GM12864 (cell line): ENCODE data around the gene CFHR4.
"Not testable (repeated sequence)": the region's sequence is repeated elsewhere in the genome, so short reads cannot be mapped to it uniquely, and the experiment has no call there.

Source experiments
- DNase-seq: peaks from one replicate; pipeline ENCODE4 v3.0.0-alpha.2; 2011; ENCODE audit warnings: low read depth
- H3K4me3 ChIP-seq: 2 replicates; pipeline ENCODE4 v1.5.1; 2011; ENCODE audit warnings: mild to moderate bottlenecking, low read depth, low read length, control low read depth
- TF ChIP-seq, protein P1 (sequence below): IDR thresholded peaks from 2 replicates; pipeline ENCODE4 v1.5.1; 2011; ENCODE audit warnings: low read depth, mild to moderate bottlenecking, moderate library complexity, low read length, control low read depth, inconsistent platforms; ENCODE audit errors: missing control alignments

Gene CFHR4

DNA sequence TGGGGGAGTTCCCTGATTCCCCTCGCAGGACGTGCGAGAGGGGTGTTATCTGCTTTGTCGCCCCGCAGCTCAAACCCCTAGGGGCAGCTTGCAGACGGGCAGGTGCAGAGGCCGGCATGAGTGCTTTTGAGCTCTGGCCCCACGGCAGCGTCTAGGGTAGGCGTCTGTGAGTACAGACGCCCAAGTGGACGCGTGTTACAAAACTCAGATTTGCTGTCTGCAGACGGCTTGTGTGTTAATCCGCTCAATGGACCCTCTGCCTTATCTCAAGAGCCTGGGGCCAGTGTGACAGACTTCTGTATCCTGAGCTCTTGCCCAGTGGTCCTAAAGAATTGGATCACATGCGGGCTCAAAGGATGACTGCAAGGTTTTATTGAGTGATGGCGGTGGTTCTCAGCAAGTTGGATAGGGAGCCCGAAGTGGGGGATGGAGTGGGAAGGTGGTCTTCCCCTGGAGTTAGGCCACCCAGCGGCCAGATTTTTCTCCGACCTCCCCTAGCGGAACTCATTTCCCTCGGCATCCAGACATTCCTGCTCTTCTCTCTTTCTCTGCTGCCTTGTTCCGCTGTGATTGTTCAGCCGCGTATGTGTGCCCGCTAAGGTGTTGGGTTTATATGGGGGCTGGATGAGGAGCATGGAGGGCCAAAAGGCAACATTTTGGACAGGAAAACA lies 9.4 kb downstream of the CFHR4 start:
- no peak for DNase-seq
- TF ChIP-seq, protein P1, sequence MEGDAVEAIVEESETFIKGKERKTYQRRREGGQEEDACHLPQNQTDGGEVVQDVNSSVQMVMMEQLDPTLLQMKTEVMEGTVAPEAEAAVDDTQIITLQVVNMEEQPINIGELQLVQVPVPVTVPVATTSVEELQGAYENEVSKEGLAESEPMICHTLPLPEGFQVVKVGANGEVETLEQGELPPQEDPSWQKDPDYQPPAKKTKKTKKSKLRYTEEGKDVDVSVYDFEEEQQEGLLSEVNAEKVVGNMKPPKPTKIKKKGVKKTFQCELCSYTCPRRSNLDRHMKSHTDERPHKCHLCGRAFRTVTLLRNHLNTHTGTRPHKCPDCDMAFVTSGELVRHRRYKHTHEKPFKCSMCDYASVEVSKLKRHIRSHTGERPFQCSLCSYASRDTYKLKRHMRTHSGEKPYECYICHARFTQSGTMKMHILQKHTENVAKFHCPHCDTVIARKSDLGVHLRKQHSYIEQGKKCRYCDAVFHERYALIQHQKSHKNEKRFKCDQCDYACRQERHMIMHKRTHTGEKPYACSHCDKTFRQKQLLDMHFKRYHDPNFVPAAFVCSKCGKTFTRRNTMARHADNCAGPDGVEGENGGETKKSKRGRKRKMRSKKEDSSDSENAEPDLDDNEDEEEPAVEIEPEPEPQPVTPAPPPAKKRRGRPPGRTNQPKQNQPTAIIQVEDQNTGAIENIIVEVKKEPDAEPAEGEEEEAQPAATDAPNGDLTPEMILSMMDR: no peak
- no peak overlapping the region for H3K4me3 ChIP-seq

DNA sequence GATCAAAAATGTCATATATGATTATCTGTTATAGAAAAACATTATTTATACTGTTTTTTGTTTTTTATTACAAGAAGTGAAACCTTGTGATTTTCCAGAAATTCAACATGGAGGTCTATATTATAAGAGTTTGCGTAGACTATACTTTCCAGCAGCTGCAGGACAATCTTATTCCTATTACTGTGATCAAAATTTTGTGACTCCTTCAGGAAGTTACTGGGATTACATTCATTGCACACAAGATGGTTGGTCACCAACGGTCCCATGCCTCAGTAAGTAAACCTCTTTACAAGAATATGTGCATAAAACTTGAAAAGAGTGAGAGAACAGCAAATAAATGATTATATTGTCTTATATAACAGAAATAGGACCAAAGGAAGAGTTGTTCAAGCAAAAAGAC lies 14.5 kb downstream of the CFHR4 start:
- TF ChIP-seq, protein P1: no peak
- H3K4me3 ChIP-seq: no peak overlapping the region
- no peak for DNase-seq

DNA sequence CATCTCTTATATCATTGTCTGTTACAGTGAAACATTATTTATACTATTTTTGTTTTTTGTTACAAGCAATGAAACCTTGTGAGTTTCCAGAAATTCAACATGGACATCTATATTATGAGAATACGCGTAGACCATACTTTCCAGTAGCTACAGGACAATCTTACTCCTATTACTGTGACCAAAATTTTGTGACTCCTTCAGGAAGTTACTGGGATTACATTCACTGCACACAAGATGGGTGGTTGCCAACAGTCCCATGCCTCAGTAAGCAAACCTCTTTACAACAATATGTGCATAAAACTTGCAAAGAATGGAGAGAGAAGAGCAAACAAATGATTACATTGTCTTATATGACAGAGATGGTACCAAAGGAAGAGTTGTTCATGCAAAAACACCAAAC lies 22.4 kb downstream of the CFHR4 start:
- no peak overlapping the region for H3K4me3 ChIP-seq
- TF ChIP-seq, protein P1: no peak
- no peak for DNase-seq

DNA sequence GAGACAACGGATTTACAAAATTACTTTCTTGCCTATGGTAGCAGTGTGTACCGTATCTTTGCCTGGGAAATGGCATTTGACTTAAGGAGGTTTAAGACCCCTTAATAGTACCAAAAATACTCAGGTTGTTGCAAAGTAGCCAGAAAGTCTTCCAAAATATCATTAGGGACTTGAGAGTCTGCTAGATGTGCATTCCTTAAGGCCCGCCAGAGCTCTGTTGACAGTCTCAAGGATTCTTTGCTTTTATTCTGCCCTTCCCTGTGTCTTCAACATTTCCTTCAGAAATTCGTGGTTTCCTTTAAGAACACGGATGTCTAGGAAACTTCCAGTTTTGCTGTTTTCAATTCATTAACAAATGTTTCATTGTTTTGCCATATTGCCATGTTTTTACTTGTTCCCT lies 24.4 kb downstream of the CFHR4 start:
- not testable (repeated sequence) for H3K4me3 ChIP-seq, DNase-seq

DNA sequence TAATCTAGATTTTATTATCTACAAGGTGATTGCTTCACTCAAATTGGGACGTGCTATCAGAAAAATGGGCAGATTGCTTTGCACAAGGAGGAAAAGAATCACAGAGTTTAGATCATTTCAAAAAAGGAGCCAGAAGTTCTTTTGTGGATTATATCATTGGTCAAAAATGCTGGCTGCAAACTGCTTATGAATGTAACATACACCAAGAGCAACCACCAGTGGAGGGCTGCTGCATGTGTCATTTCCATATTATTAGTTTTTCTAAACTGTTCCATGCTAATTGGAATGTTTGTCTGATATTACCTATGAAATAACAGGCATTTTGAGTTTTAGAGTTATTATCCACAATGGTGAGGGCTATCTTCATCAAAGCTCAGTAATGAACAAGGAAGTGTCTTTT lies 39.0 kb downstream of the CFHR4 start:
- DNase-seq, H3K4me3 ChIP-seq: not testable (repeated sequence)

DNA sequence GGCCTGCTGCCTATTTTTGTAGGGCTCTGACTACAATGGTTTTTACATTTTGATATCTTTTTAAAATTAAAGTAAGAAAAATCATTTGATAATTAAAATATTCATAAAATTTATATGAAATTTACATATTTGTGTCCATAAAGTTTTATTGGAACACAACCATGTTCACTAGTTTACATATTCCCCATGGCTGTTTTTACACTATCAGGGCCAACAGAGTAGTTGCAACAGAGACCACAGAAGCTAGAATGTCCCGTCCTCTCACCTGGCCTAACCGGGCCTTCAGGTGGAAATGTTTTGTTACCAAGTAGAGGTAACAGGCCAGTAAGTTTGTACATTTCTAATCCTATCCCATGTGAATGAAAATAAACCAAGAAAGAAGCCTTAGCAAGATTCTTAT lies 45.0 kb downstream of the CFHR4 start:
- not testable (repeated sequence) for H3K4me3 ChIP-seq, DNase-seq

DNA sequence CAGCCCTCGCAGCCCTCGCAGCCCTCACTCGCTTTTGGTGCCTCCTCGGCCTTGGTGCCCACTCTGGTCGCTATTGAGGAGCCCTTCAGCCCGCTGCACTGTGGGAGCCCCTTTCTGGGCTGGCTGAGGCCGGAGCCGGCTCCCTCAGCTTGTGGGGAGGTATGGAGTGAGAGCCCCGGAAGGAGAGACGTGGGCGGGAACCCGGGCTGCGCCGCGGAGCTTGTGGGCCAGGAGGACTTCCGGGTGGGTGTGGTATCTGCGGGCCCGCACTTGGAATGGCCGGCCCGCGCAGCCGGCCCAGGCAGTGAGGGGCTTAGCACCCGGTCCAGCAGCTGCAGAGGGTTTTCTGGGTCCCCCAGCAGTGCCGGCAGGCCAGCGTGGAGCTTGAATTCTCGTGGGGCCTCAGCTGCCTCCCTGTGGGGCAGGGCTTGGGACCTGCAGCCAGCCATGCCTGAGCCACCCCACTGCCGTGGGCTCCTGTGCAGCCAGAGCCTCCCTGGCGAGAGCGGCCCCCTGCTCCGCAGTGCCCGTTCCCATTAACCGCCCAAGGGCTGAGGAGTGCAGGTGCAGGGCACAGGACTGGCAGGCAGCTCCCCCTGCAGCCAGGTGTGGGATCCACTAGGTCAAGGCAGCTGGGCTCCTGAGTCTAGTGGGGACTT lies 45.8 kb downstream of the CFHR4 start:
- TF ChIP-seq, protein P1: no peak
- no peak overlapping the region for H3K4me3 ChIP-seq
- DNase-seq: no peak

DNA sequence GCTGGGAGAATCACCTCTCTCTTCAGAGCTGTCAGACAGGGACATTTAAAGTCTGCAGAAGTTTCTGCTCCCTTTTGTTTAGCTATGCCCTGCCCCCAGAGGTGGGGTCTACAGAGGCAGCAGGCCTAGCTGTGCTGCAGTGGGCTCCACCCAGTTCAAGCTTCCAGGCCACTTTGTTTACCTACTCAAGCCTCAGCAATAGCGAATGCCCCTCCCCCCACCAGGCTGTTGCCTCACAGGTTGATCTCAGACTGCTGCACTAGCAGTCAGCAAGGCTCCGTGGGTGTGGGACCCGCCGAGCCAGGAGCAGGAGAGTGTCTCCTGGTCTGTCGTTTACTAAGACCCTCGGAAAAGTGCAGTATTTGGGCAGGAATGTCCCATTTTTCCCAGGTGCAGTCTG lies 53.6 kb downstream of the CFHR4 start:
- not testable (repeated sequence) for DNase-seq, H3K4me3 ChIP-seq

DNA sequence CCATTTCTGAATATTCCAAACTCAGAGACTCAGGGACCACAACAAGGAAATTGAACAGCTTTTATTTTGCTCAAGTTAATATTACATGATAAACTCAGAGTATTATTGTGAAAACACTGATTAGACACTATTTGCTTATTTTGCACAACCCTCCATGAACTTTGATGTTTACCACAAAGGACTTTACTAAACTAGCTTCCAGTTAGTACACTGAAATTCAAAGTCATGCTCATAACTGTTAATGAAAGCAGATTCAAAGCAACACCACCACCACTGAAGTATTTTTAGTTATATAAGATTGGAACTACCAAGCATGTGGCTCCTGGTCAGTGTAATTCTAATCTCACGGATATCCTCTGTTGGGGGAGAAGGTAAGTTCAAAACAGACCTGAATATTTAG lies 55.7 kb downstream of the CFHR4 start, which contains the start of gene CFHR2:
CFHR2 (plus strand) TSS at position 171 of the 400 bp plus-strand sequence; CDS start at position 314, 143 bp downstream.
- H3K4me3 ChIP-seq, DNase-seq: not testable (repeated sequence)
